ENCODE data around the gene CLEC4D.

- no peak for TF ChIP-seq POLR2A (IDR thresholded peaks at IDR 0.05; ENCODE audit: low read depth, low read length)
- no peak for TF ChIP-seq POLR2AphosphoS5 (IDR thresholded peaks at IDR 0.05; ENCODE audit: low read depth, low read length)
- no peak for TF ChIP-seq TAF1 (IDR thresholded peaks at IDR 0.05; ENCODE audit: borderline replicate concordance, low read depth, low read length)
Measured at GRCh38 chr12:8475508-8476203, 37.6 kb upstream of the CLEC4D start.
